B cell (primary cell): ENCODE measurements around the gene PHACTR3.

Source experiments
- EZH2 ChIP-seq: IDR thresholded peaks from 2 replicates; pipeline ENCODE4 v1.6.1; 2012; ENCODE audit warnings: borderline replicate concordance, low read depth, mild to moderate bottlenecking, moderate library complexity, low read length; ENCODE audit not compliant: insufficient read depth, poor library complexity, severe bottlenecking
- TF ChIP-seq, protein P1 (sequence below): fragments of 200-600 bp; IDR thresholded peaks from one replicate; pipeline ENCODE4 v1.8.0; 2022; ENCODE audit warnings: antibody characterized with exemption, mild to moderate bottlenecking

- TF ChIP-seq, protein P1, sequence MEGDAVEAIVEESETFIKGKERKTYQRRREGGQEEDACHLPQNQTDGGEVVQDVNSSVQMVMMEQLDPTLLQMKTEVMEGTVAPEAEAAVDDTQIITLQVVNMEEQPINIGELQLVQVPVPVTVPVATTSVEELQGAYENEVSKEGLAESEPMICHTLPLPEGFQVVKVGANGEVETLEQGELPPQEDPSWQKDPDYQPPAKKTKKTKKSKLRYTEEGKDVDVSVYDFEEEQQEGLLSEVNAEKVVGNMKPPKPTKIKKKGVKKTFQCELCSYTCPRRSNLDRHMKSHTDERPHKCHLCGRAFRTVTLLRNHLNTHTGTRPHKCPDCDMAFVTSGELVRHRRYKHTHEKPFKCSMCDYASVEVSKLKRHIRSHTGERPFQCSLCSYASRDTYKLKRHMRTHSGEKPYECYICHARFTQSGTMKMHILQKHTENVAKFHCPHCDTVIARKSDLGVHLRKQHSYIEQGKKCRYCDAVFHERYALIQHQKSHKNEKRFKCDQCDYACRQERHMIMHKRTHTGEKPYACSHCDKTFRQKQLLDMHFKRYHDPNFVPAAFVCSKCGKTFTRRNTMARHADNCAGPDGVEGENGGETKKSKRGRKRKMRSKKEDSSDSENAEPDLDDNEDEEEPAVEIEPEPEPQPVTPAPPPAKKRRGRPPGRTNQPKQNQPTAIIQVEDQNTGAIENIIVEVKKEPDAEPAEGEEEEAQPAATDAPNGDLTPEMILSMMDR = no peak
- no peak for TF ChIP-seq EZH2
Measured at GRCh38 chr20:59572515-59572914, 31.8 kb upstream of the PHACTR3 start.
